Hepatocyte (in vitro differentiated cells): Measurements from ENCODE around the gene NUCB2. TPM values are rescaled to one million over a fixed set of nuclear protein-coding genes. Genes with fewer than 3 reads are reported as not detected.
A peak's percentile ranks its signal among the peaks of the same experiment; 100 is the strongest.

ENCODE experiments used
- DNase-seq: peaks from one replicate; pipeline ENCODE4 v3.0.0-alpha.2; 2016; ENCODE audit warnings: low spot score
- H2AFZ ChIP-seq: fragments of 200-600 bp; sonication (generic); 2 replicates; pipeline ENCODE4 v1.6.0; 2016; ENCODE audit warnings: antibody characterized with exemption, mild to moderate bottlenecking
- H3K27ac ChIP-seq: fragments of 200-600 bp; sonication (generic); 2 replicates; pipeline ENCODE4 v1.5.1; 2016; ENCODE audit warnings: mild to moderate bottlenecking
- H3K27me3 ChIP-seq: fragments of 200-600 bp; sonication (generic); 2 replicates; pipeline ENCODE4 v1.6.1; 2016
- H3K36me3 ChIP-seq: fragments of 200-600 bp; sonication (generic); replicated peaks from 2 replicates; pipeline ENCODE4 v1.5.1; 2016; ENCODE audit warnings: low read depth; ENCODE audit not compliant: insufficient read depth
- H3K4me1 ChIP-seq: fragments of 200-600 bp; sonication (generic); 2 replicates; pipeline ENCODE4 v1.5.1; 2016; ENCODE audit warnings: mild to moderate bottlenecking, moderate library complexity; ENCODE audit not compliant: insufficient read depth
- H3K4me2 ChIP-seq: fragments of 200-600 bp; sonication (generic); 2 replicates; pipeline ENCODE4 v1.6.0; 2016
- H3K4me3 ChIP-seq: fragments of 200-600 bp; sonication (generic); 2 replicates; pipeline ENCODE4 v1.5.1; 2016; ENCODE audit warnings: mild to moderate bottlenecking
- H3K79me2 ChIP-seq: fragments of 200-600 bp; sonication (generic); 2 replicates; pipeline ENCODE4 v1.6.0; 2017; ENCODE audit warnings: mild to moderate bottlenecking
- H3K9me2 ChIP-seq: fragments of 200-600 bp; sonication (generic); replicated peaks from 2 replicates; pipeline ENCODE4 v1.6.0; 2017; ENCODE audit warnings: mild to moderate bottlenecking; ENCODE audit not compliant: insufficient read depth
- H3K9me3 ChIP-seq: fragments of 200-600 bp; sonication (generic); 2 replicates; pipeline ENCODE4 v1.5.1; 2016; ENCODE audit warnings: low read depth, mild to moderate bottlenecking
- H4K20me1 ChIP-seq: fragments of 200-600 bp; sonication (generic); 2 replicates; pipeline ENCODE4 v1.6.0; 2016; ENCODE audit warnings: mild to moderate bottlenecking; ENCODE audit not compliant: insufficient read depth, poor library complexity, severe bottlenecking
- CTCF ChIP-seq: fragments of 200-600 bp; sonication (generic); IDR thresholded peaks from 2 replicates; pipeline ENCODE4 v1.5.1; 2016; ENCODE audit warnings: antibody characterized with exemption, mild to moderate bottlenecking; ENCODE audit not compliant: poor library complexity
- EZH2 ChIP-seq: fragments of 200-600 bp; sonication (generic); IDR thresholded peaks from 2 replicates; pipeline ENCODE4 v1.6.1; 2016; ENCODE audit warnings: antibody characterized with exemption, mild to moderate bottlenecking, borderline replicate concordance
- EZH2phosphoT487 ChIP-seq: fragments of 200-600 bp; sonication (generic); IDR thresholded peaks from one replicate; pipeline ENCODE4 v1.6.1; 2018; ENCODE audit warnings: antibody characterized with exemption, mild to moderate bottlenecking, low read depth, moderate library complexity; ENCODE audit not compliant: unreplicated experiment, severe bottlenecking
- WGBS: methylation state at CpG from one replicate; pipeline ENCODE4 v1.1.6; 2016; ENCODE audit warnings: low lambda C conversion rate; ENCODE audit errors: missing lambda C conversion rate; 5-methylcytosine and 5-hydroxymethylcytosine counted together
- polyA plus RNA-seq: library from polyadenylated mRNA; unstranded; fragments of >200 nt; fragmentation: Nextera tagmentation; extraction: Ambion mirVana; gene quantifications from 2 replicates; pipeline ENCODE4 v1.2.1, GENCODE V29; 2016
- total RNA-seq: library from RNA; depleted of rRNA; stranded (reverse); fragments of >200 nt; gene quantifications from 2 replicates; pipeline ENCODE4 v1.2.3, GENCODE V29; 2014

NUCB2 gene
- total and polyA plus RNA-seq, 2 experiments from 2014 or later, result 93.4 to 196 TPM

- Histone ChIP-seq H3K9me2 (no peaks in the 10 kb centered on the region), H3K4me2 (no peak overlapping the region), H3K4me3 (no peak overlapping the region), H2AFZ (no peak overlapping the region), H4K20me1 (no peaks in the 10 kb centered on the region), H3K79me2 (no peaks in the 10 kb centered on the region), H3K36me3 (no peaks in the 10 kb centered on the region), H3K4me1 (no peaks in the 10 kb centered on the region), H3K27ac (no peak overlapping the region), H3K9me3 (no peaks in the 10 kb centered on the region), H3K27me3 (no peaks in the 10 kb centered on the region)
- 81% methylated on average over 1 of the region's 1 CpG for WGBS
- TF ChIP-seq EZH2, result no peak
- TF ChIP-seq CTCF, result no peak
- peak; percentile 31 for DNase-seq
Observed at GRCh38 chr11:17343907-17344306, 67.4 kb downstream of the NUCB2 start.

- TF ChIP-seq EZH2phosphoT487, result no peak
- no peak for TF ChIP-seq CTCF
- TF ChIP-seq EZH2, result no peak
- Histone ChIP-seq H2AFZ (no peak overlapping the region), H3K27me3 (peaks cover 8% of the 10 kb centered on the region), H4K20me1 (no peaks in the 10 kb centered on the region), H3K36me3 (no peaks in the 10 kb centered on the region), H3K4me3 (no peak overlapping the region), H3K79me2 (no peaks in the 10 kb centered on the region), H3K9me2 (no peaks in the 10 kb centered on the region), H3K4me2 (no peak overlapping the region), H3K4me1 (no peaks in the 10 kb centered on the region), H3K9me3 (no peaks in the 10 kb centered on the region), H3K27ac (no peak overlapping the region)
- no peak for DNase-seq
- 63% methylated on average over 1 of the region's 1 CpG for WGBS
Observed at GRCh38 chr11:17347676-17348075, 71.1 kb downstream of the NUCB2 start.

GRCh38 chr11:17350455-17351171 lies 74.1 kb downstream of the NUCB2 start:
- Histone ChIP-seq H3K27ac (no peak overlapping the region), H3K9me2 (no peaks in the 10 kb centered on the region), H3K79me2 (peaks cover 3% of the 10 kb centered on the region), H4K20me1 (no peaks in the 10 kb centered on the region), H3K4me3 (no peak overlapping the region), H2AFZ (no peak overlapping the region), H3K9me3 (no peaks in the 10 kb centered on the region), H3K27me3 (peaks cover 8% of the 10 kb centered on the region), H3K4me1 (peaks cover 5% of the 10 kb centered on the region), H3K36me3 (no peaks in the 10 kb centered on the region), H3K4me2 (peak overlapping the region; percentile 94)
- no peak for TF ChIP-seq EZH2
- no peak for TF ChIP-seq CTCF
- no peak for TF ChIP-seq EZH2phosphoT487
- DNase-seq, result no peak
- WGBS, result 93% methylated on average over 7 of the region's 7 CpGs

GRCh38 chr11:17351172-17351509 lies 74.6 kb downstream of the NUCB2 start:
- H2AFZ ChIP-seq, result peak overlapping the region; percentile 76
- peak overlapping the region; percentile 94 for H3K4me2 ChIP-seq
- H4K20me1 ChIP-seq, result no peaks in the 10 kb centered on the region
- WGBS, result 25% methylated on average over 12 of the region's 12 CpGs
- no peaks in the 10 kb centered on the region for H3K9me2 ChIP-seq
- no peaks in the 10 kb centered on the region for H3K36me3 ChIP-seq
- peaks cover 5% of the 10 kb centered on the region for H3K4me1 ChIP-seq
- TF ChIP-seq CTCF, result peak; percentile 18
- no peak for TF ChIP-seq EZH2phosphoT487
- H3K79me2 ChIP-seq, result peaks cover 3% of the 10 kb centered on the region
- peak overlapping the region; percentile 54 for H3K4me3 ChIP-seq
- no peak for DNase-seq
- peaks cover 8% of the 10 kb centered on the region for H3K27me3 ChIP-seq
- no peak overlapping the region for H3K27ac ChIP-seq
- H3K9me3 ChIP-seq, result no peaks in the 10 kb centered on the region
